ENCODE data around the gene CDC37.

DNA sequence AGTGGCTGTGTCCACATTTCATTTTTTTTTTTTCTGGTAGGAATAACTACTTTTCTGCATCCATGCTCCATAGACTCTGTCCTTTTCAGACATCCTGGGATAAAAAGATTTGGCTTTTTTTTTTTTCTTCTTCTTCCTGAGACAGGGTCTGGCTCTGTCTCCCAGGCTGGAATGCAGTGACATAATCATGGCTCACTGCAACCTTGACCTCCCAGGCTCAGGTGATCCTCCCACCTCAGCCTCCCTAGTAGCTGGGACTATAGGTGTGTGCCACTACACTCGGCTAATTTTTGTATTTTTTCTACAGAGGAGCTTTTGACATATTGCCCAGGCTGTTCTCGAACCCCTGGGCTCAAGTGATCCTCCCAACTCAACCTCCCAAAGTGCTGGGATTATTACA, 59.8 kb downstream of the CDC37 start:
- TF ChIP-seq POLR2AphosphoS5 (IDR thresholded peaks at IDR 0.05), result no peak
- TF ChIP-seq, protein P1, sequence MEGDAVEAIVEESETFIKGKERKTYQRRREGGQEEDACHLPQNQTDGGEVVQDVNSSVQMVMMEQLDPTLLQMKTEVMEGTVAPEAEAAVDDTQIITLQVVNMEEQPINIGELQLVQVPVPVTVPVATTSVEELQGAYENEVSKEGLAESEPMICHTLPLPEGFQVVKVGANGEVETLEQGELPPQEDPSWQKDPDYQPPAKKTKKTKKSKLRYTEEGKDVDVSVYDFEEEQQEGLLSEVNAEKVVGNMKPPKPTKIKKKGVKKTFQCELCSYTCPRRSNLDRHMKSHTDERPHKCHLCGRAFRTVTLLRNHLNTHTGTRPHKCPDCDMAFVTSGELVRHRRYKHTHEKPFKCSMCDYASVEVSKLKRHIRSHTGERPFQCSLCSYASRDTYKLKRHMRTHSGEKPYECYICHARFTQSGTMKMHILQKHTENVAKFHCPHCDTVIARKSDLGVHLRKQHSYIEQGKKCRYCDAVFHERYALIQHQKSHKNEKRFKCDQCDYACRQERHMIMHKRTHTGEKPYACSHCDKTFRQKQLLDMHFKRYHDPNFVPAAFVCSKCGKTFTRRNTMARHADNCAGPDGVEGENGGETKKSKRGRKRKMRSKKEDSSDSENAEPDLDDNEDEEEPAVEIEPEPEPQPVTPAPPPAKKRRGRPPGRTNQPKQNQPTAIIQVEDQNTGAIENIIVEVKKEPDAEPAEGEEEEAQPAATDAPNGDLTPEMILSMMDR (IDR thresholded peaks at IDR 0.05), result no peak
- TF ChIP-seq POLR2A (IDR thresholded peaks at IDR 0.05), result no peak
- TF ChIP-seq EP300 (IDR thresholded peaks at IDR 0.05), result no peak
